ENCODE data around the gene PDE4D. TPM values are rescaled to one million over a fixed set of nuclear protein-coding genes. Genes with fewer than 3 reads are reported as not detected.
"Not testable (repeated sequence)": the region's sequence is repeated elsewhere in the genome, so short reads cannot be mapped to it uniquely, and the experiment has no call there.

Gene PDE4D
- total RNA-seq, 1 donor from 2014 or later: 6.8 TPM

DNA sequence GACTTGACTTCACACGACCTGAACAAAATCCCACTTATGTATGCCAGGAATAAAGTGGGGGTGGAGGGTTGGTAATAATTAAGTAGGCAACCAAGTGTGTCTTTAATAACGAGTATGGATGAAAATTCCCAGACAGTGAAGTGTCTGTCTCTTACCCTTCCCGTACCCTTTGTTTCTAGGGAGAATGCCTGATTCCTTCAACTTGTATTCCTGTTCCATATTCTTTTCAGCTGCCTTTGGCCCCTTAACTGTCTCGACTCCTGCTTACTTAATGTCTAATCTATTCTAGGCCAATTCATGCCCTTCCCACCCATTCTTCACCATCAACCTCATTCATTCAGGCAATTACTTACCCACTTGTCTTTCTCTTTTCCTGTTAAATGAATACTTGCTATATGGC lies 930.2 kb downstream of the PDE4D start:
- Histone ChIP-seq H3K36me3 (ENCODE audit: control insufficient read depth, insufficient read depth, low read length) (no peaks in the 10 kb centered on the region), H3K27me3 (ENCODE audit: control insufficient read depth, insufficient read depth, low read length) (peaks cover 1% of the 10 kb centered on the region), H3K4me3 (ENCODE audit: low read depth, low read length) (no peak overlapping the region)
- no peak for DNase-seq (ENCODE audit: low read depth)
- no peak for FAIRE-seq
- TF ChIP-seq CTCF (IDR thresholded peaks at IDR 0.05; ENCODE audit: insufficient read depth, low read length, severe bottlenecking): no peak

- no peak for TF ChIP-seq CTCF (IDR thresholded peaks at IDR 0.05; ENCODE audit: insufficient read depth, low read length, severe bottlenecking)
- Histone ChIP-seq H3K27me3 (ENCODE audit: control insufficient read depth, insufficient read depth, low read length) (peaks cover 1% of the 10 kb centered on the region), H3K4me3 (ENCODE audit: low read depth, low read length) (no peak overlapping the region), H3K36me3 (ENCODE audit: control insufficient read depth, insufficient read depth, low read length) (no peaks in the 10 kb centered on the region)
- FAIRE-seq (no peak), DNase-seq (ENCODE audit: low read depth) (no peak)
Observed at GRCh38 chr5:58961631-58962280, 931.8 kb downstream of the PDE4D start.

DNA sequence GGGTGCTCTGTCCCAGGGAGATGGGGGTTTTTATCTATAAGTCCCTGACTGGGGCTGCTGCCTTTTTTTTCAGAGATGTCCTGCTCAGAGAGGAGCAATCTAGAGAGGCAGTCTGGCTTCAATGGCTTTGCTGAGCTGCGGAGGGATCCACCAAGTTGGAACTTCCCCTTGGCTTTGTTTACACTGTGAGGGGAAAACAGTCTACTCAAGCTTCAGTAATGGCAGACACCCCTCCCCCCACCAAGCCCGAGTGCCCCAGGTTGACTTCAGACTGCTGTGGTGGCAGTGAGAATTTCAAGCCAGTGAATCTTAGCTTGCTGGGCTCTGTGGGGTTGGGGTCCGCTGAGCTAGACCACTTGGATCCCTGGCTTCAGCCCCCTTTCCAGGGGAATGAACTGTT lies 934.8 kb downstream of the PDE4D start:
- no peak for TF ChIP-seq CTCF (IDR thresholded peaks at IDR 0.05; ENCODE audit: insufficient read depth, low read length, severe bottlenecking)
- FAIRE-seq (no peak), DNase-seq (ENCODE audit: low read depth) (no peak)
- Histone ChIP-seq H3K36me3 (ENCODE audit: control insufficient read depth, insufficient read depth, low read length) (no peaks in the 10 kb centered on the region), H3K4me3 (ENCODE audit: low read depth, low read length) (no peak overlapping the region), H3K27me3 (ENCODE audit: control insufficient read depth, insufficient read depth, low read length) (peaks cover 1% of the 10 kb centered on the region)

GRCh38 chr5:58953218-58953617 lies 940.3 kb downstream of the PDE4D start:
- not testable (repeated sequence) for DNase-seq (ENCODE audit: low read depth); H3K36me3 ChIP-seq (ENCODE audit: control insufficient read depth, insufficient read depth, low read length); FAIRE-seq; H3K27me3 ChIP-seq (ENCODE audit: control insufficient read depth, insufficient read depth, low read length); H3K4me3 ChIP-seq (ENCODE audit: low read depth, low read length)

DNA sequence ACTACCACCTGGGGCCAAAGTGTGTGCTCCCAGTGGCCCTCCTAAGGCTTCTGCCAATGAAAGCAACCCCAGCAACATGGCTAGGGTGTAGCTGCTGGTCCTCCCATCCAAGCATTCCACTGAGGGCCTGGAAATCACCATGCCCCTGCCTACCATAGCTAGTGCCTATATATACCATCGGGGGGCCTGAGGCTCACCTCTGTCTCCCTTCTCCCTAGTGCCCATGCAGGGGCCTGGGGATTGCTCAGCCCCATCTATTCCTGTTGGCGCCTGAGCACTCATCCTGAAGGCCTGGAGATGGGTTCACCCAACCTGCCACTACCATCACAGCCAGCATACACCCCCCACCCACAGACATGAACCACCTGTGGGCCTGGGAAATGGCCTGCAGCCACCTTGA lies 943.3 kb downstream of the PDE4D start:
- Histone ChIP-seq H3K36me3 (ENCODE audit: control insufficient read depth, insufficient read depth, low read length) (no peaks in the 10 kb centered on the region), H3K27me3 (ENCODE audit: control insufficient read depth, insufficient read depth, low read length) (no peaks in the 10 kb centered on the region), H3K4me3 (ENCODE audit: low read depth, low read length) (no peak overlapping the region)
- TF ChIP-seq CTCF (IDR thresholded peaks at IDR 0.05; ENCODE audit: insufficient read depth, low read length, severe bottlenecking): no peak
- FAIRE-seq: no peak
- no peak for DNase-seq (ENCODE audit: low read depth)

DNA sequence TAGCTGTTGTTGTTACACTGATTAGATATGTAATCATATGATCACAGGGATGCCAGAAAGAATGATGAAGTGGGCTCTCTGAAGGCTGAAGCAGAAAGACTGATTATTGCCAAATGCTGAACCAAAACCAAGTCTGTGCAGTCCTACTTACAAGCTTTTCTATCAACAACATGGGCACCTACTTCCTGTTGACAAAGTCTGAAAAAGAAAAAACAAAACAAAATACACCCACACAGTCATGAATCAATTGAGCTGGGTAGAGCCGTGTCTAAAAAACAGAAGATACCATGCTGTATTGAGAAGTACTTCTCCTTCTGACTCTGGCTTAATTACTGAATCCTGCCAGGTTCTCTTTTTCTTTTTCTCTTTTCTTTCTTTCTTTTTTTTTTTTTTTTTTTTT lies 947.3 kb downstream of the PDE4D start:
- no peak for TF ChIP-seq CTCF (IDR thresholded peaks at IDR 0.05; ENCODE audit: insufficient read depth, low read length, severe bottlenecking)
- Histone ChIP-seq H3K27me3 (ENCODE audit: control insufficient read depth, insufficient read depth, low read length) (no peaks in the 10 kb centered on the region), H3K4me3 (ENCODE audit: low read depth, low read length) (no peak overlapping the region), H3K36me3 (ENCODE audit: control insufficient read depth, insufficient read depth, low read length) (no peaks in the 10 kb centered on the region)
- no peak for FAIRE-seq
- DNase-seq (ENCODE audit: low read depth): no peak

Measured in bronchial epithelial cell (primary cell).